Kasumi-1 (cell line): ENCODE data around the gene PRDM1.
"Not testable (repeated sequence)": the region's sequence is repeated elsewhere in the genome, so short reads cannot be mapped to it uniquely, and the experiment has no call there.

Experiments used
- DNase-seq, 2 experiments: peaks; one replicate each; lab custom pipeline; 2025; lab: John Stamatoyannopoulos, UW

PRDM1 gene

DNA sequence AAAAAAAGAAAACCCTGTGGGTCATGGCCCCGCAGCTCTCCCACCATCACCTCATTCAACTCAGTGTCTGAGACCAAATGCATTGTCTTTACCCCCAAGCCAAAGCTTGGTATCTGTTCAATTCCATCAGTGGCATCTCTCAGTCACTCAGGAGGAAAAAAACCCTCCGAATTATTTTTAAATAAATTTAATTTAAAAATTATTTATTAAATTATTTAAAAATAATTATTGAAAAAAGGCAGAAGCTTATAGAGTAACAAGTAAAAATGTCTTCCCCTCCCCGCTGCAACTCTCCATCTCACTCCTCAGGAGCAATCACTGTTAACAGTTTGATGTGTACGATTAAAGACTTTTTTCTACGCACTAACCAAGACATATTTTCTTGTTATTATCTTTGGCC lies 50.7 kb downstream of the PRDM1 start:
- no peak for DNase-seq

DNA sequence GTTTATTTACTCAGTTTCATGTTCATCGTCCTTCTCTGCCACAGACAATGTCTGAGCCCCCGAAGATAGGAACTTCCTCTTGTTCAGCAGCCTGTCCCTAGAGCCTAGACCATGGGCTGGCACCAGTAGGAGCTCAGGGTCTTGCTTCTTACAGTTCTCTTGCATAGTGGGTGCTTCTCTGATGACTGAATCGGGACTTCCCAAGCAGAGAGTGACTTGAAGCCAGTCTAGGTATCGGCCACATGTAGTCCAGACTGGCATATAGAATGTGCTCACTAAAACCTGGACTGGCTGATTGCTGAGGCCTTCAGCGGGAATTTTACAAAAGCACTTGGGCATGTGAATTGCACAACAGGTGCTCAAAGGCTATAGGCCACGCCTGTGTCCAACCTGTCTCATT lies 52.0 kb downstream of the PRDM1 start:
- DNase-seq: no peak

DNA sequence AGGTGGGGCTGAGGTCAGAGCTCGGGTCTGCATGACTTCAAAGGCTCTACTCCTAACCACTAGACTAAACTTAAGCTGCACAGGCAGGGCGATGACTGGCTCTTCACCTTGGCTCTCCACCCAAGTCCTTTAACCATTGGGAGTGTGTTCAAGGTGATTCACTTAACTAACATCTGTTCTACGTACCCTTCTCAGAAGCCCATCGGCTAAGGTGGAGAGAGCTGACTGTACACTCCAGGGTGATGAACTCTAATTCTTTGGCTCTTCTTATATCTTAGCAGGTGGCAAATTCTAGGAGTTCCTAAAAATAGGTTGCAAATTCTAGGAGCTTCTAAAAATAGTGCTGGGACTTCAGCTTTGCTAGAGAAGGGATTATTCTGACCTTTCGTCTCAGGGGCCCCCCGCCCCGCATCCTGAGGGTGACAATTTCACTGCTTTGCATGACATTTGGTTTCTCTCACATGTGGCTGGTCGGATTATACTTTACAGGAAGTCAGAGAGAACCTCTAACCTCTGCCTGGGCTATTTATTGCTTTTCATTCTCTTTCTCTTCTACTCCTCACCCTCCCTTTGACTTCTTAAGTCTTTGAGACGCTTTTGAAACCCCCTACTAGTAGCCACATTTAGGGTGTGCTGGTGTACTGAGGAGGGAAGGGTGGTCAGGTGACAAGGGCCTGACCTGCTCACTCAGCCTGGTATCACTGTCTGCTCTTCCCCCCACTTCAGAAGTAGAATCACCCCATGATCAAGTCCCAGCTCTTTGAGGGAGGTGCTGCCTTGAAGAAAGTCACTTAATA lies 55.5 kb downstream of the PRDM1 start:
- DNase-seq: no peak

DNA sequence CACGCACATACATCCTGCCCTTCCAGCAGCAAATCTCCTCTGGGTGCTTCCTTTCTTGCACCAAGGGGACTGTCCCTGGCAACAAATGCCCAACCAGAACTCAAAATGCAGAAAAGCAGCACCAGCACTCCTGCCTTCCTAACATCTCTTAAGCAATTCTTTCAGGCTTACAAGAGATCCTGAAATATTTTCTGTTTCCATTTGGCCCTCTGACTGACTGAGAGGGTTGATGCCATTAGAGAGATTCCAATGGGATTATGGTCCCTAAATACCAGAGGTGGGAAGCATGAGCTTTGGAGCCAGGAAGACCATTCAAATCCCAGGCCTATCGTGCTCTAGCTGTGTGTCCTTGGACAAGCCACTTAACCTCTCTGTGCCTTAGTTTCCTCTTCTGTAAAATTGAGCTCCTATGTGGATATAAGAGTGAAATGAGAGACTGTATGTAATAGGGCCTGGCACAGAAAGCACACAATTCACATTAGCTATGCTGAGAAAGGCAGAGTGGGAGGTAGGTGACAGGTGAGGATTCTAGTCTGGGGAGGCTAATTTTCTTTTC lies 56.8 kb downstream of the PRDM1 start:
- DNase-seq: no peak

DNA sequence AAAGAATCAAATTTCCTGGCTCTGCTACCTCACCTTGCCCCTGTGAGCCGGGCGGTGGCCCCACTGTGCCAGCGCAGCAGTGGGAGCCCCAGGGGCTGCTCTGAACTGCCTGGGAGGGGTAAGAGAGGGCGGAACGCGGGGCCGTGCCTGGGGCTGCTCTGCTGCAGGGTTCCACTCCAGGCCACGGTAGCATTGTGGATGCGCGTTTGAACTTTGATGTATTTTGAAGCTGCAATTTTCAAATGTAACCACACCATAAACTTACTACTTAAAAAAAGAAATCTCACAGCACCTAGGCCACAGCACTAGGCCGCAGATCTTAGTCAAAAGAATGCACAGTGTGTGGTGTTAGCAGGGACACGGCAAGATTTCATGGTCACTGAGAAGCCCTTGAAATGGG lies 57.5 kb downstream of the PRDM1 start:
- no peak for DNase-seq

DNA sequence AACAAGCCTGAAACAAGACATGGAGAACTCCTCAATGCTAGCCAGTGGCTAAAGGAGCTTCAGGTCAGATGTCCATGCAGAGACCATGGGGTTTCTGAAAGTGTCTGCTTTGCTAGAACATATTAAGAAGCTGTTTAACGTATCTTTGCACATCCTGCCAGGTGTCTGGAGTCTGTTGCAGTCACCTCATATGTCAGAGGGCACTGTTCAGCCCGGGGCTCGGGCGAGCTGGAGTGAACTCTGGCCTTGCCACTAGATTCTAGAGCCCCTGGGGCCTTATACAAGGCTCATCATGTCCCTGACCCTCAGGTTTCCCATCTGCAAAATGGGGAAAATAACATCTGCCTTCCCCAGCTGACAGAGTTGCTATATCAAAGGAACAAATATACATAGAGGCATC lies 59.0 kb downstream of the PRDM1 start:
- DNase-seq: no peak

DNA sequence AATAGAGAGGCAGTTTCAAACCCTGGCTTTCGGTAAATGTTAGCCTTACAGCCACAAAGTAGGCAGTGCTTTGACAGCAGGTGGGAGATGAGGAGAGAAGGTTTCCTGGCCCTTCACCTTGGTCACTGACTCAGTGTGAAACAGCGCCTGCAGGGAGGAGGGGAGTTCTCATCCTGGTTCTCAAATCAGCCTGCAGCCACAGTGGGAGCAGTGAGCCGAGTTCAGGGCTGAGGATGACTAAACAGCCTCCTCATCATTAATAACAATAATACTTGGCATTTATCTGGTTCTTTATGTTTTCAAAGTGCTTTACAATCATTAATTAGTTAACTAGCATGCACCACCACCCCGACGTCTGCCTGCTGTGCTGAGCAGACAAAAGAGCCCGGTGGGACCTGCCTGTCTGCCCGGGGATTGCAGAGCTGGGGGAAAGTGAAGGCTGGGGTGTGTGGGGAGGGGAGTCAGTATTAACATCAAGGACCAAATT lies 59.6 kb downstream of the PRDM1 start:
- no peak for DNase-seq

DNA sequence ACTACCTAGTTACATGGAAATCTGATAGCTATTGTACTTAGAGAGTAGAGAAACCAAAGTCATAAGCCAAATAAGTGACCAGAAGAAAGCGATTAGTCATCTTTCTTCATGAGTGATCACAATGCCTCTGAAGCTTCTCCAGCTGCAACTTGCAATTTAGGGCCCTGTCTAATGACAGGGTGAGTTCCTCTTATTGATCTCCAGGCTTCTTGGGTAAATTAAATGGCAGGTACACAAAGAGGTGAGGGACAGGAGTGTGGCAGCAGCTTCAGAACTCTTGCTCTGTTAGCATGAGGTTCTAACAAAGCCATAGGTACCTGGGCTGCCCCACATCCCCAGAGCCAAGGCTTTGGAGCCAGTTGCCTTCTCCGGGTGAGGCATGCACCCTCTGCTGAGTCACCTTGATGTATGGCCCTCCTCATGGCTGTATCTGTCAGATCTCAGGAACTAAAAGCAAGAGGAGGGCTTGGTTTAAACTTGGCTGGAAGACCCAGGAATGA lies 60.8 kb downstream of the PRDM1 start:
- no peak for DNase-seq

DNA sequence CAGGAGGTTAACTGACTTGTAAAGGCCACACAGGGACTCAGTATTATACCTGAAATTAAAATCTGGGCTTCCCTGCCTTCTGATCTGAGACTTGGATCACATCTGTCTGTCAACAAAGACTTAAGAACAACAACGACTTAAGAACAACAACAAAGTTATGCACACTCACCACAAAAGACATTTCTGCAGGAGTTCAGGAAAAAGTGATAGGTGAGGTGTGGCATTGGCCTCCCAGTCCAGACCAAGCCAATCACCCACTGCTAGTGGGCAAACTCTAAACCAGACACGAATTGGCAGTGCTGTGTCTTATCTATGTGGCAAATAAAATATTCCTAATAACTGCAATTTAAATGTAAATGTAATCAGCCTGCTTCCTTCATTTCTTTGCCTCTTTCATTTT lies 61.3 kb downstream of the PRDM1 start:
- no peak for DNase-seq

DNA sequence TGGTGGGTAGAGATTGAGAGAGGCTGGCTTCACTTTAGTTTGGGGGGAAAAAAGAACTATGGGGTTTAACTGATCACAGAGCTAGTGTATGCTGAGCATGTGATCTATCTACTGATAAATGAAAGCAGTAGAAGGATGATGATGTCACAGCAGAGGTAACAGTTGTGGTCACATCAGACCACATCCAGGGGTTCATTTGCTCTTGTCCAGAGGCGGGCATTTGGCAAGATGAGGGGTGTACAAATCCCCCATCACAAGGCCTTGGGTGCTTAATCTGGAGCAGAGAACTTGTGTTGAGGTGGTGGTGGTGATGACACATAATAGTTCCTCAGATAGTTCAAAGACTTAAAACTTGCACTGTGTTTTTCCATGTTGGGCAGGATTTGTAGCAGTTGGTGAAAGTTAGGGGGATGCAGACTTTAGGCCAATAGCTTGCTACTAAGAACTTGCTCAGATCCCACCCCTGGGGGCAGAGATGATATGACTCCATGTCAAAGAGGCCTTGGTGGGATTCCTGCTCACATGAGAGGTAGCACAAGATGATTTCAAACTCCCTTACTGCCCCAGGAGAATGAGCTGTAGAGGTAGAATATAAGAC lies 63.4 kb downstream of the PRDM1 start:
- no peak for DNase-seq

DNA sequence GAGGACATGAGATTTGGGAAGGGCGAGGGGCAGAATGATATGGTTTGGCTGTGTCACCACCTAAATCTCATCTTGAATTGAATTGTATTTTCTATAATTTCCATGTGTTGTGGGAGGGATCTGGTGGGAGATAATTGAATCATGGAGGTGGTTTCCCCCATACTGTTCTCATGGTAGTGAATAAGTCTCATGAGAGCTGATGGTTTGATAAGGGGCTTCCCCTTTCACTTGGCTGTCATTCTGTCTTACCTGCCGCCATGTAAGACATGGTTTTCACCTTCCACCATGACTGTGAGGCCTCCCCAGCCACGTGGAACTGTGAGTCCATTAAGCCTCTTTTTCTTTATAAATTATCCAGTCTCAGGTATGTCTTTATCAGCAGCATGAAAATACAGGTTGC lies 66.3 kb downstream of the PRDM1 start:
- DNase-seq: not testable (repeated sequence)

DNA sequence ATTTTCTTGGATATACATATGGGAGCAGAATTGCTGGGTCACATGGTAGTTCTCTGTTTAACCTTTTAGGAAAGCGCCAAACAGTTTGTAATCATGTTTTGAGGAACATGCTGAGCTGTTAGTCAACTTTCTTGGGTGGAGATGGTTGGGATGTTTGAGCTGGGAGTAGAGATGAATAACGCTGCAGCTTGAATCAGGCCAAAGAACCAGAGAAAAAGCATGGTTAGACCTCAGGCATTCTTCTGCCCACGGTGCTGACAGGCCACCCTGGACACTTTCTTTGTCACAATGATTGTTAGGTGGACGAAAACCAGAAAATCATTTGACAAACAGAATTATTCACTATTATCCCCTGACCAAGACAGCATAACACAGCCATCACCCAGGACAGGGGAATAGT lies 66.8 kb downstream of the PRDM1 start:
- no peak for DNase-seq

DNA sequence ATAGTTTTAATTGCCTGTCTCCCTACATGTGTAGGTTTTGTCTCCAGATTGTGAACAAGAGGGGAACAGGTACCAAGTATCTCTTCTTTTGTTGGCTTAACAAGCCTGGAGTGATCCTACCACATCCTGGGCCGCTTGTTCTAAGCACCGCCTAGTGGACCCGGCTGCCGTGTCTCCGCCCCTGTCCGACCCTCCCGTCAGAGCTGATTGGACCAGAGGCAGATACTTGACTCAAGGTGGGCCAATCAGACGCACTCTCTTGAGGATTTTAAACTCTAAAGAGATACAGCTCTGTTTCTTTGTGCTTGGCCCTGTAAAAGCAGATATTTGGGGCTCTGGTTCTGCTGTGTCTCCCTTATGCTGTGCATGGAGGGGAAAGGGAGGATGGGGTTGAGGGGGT lies 68.2 kb downstream of the PRDM1 start:
- DNase-seq: no peak

DNA sequence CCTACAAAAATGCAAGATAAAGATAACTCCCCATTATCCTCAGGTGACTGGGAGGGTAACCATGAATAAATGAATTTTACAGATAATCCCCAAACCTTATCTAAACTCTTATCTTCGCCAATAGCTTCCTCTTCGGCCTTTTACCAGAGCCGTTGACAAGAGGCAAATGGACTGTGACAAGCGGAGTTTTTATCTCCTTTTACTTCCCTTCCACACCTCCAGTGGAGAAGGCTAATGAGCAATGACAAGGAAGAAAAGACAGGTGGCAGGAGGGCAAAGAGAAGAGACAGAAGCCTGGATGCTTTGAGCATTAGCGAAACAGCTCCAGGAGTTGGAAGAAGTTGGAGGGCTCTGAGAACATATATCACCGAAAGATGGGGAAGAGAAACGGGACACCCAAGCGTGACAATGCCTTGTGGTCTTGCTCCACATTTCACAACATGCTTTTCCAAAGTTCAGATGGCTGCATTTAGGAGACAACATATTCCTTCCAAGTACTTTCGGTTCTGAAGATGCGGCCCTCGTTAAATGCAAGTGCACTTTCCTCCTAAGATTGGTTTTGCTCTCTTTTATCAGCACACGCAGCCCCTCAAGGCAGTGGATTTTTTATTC lies 69.2 kb downstream of the PRDM1 start:
- DNase-seq: no peak

DNA sequence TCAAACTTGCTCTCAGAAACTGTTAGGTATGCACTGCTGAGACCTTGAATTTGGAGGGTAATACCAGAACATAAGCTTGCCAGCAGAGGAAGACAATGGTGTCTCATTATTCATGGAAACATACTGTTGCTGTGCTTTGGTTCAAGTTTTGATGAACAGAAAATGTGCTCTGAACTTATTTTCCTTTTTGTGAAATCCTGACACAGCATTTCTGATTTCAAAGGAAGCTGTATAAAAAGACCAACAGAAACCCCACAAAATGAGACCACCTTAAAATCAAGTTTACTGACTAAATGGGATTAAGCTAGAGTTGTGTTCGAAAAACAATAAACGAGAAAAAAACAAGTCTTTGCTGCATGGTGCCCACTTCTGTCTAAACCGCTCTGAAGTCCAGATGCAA lies 70.3 kb downstream of the PRDM1 start:
- no peak for DNase-seq

DNA sequence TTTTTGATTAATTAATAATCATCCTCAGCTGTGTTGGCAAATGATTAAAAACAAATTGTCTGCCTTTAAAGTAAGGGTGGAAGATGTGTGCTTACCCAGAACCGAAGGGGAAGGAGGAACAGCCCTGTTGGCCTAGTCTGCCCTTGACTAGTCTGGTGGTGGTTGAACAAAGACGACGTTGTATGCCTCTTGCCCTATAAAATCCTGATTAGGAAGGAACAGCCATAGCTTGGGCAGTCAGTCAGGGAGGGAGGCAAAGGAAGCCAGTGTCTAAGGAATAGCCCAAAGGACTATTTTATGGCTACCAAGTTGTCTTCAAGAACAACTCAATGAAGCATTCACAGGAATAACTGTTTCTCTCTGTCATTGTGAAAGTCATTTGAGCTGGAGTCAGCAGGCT lies 70.7 kb downstream of the PRDM1 start:
- no peak for DNase-seq

DNA sequence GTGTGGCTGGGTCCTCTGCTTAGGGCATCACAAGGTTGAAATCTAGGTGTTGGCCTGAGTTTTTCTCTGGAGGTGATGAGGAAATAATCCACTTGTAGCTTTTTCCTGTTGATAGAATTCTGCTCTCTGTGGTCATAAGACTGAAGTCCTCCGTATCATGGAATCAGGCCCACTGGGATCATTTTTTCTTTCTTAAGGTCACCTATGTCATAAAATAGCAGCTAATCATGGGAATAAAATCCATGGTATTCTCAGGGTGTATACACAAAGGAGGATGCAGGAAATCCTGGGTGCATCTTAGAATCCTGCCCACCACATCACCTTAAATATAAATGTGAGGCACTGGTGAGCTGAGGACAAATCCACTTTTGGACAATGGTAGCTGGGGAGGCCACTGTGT lies 72.7 kb downstream of the PRDM1 start:
- no peak for DNase-seq
